PC-9 (cell line): ENCODE results near the gene SNRPD3. TPM values are rescaled to one million over a fixed set of nuclear protein-coding genes. Genes with fewer than 3 reads are reported as not detected.

Experiments used
- BruUV-seq: library from RNA; stranded (reverse); fragments of 400-500 nt; replicated peaks from 2 replicates; lab custom pipeline; 2021; lab: Mats Ljungman, UMichigan
- CTCF ChIA-PET: fragments of 300-600 bp; sonication (Branson Sonifier 250); formaldehyde crosslinking; loops from one replicate; lab custom pipeline; 2022; ENCODE audit warnings: antibody characterized with exemption; lab: Charles Lee
- POLR2A ChIA-PET: fragments of 300-600 bp; sonication (Branson Sonifier 250); formaldehyde crosslinking; loops from one replicate; lab custom pipeline; 2022; ENCODE audit warnings: antibody characterized with exemption; ENCODE audit not compliant: unreplicated experiment; lab: Charles Lee
- DNase-seq, 2 experiments: peaks; one replicate each; pipeline versions ENCODE4 v3.0.0 to v3.0.0-alpha.2; 2015 to 2022; ENCODE audit warnings: mixed read lengths in 1 of 2
- H2AFZ ChIP-seq: fragments of 200-600 bp; sonication (generic); 2 replicates; pipeline ENCODE4 v1.8.1; 2017; ENCODE audit warnings: antibody characterized with exemption
- H3F3A ChIP-seq: fragments of 200-600 bp; sonication (generic); 2 replicates; pipeline ENCODE4 v1.8.1; 2017; ENCODE audit warnings: antibody characterized with exemption, mild to moderate bottlenecking, low read depth; ENCODE audit not compliant: insufficient read depth
- H3K27ac ChIP-seq: fragments of 200-600 bp; sonication (generic); 2 replicates; pipeline ENCODE4 v1.6.1; 2016; ENCODE audit warnings: mixed run types
- H3K27me3 ChIP-seq: fragments of 200-600 bp; sonication (generic); 2 replicates; pipeline ENCODE4 v1.6.1; 2016; ENCODE audit warnings: low read depth, mixed run types; ENCODE audit not compliant: insufficient read depth
- H3K36me3 ChIP-seq: fragments of 200-600 bp; sonication (generic); 2 replicates; pipeline ENCODE4 v1.6.1; 2016; ENCODE audit warnings: low read depth, mixed run types
- H3K4me1 ChIP-seq: fragments of 200-600 bp; sonication (generic); replicated peaks from 2 replicates; pipeline ENCODE4 v1.6.1; 2016; ENCODE audit warnings: mixed run types; ENCODE audit not compliant: insufficient read depth
- H3K4me2 ChIP-seq: fragments of 200-600 bp; sonication (generic); 2 replicates; pipeline ENCODE4 v1.6.1; 2017; ENCODE audit warnings: mixed run types
- H3K4me3 ChIP-seq: fragments of 200-600 bp; sonication (generic); 2 replicates; pipeline ENCODE4 v1.6.1; 2016; ENCODE audit warnings: mixed run types
- H3K79me2 ChIP-seq: fragments of 200-600 bp; sonication (generic); 2 replicates; pipeline ENCODE4 v1.6.1; 2017; ENCODE audit warnings: low read depth, mixed run types
- H3K9me2 ChIP-seq: fragments of 200-600 bp; sonication (generic); 2 replicates; pipeline ENCODE4 v1.8.1; 2017; ENCODE audit warnings: mild to moderate bottlenecking; ENCODE audit not compliant: insufficient read depth
- H3K9me3 ChIP-seq: fragments of 200-600 bp; sonication (generic); 2 replicates; pipeline ENCODE4 v1.8.1; 2016; ENCODE audit warnings: low read depth; ENCODE audit not compliant: insufficient read depth
- H4K20me1 ChIP-seq: fragments of 200-600 bp; sonication (generic); 2 replicates; pipeline ENCODE4 v1.8.1; 2017; ENCODE audit not compliant: insufficient read depth
- CTCF ChIP-seq: fragments of 200-600 bp; sonication (generic); conservative IDR thresholded peaks from 2 replicates; pipeline ENCODE4 v1.6.1; 2017; ENCODE audit warnings: mixed run types, antibody characterized with exemption, mild to moderate bottlenecking, moderate library complexity
- EZH2 ChIP-seq: fragments of 200-600 bp; sonication (generic); IDR thresholded peaks from 2 replicates; pipeline ENCODE4 v1.8.0; 2017; ENCODE audit warnings: antibody characterized with exemption, low read depth
- intact Hi-C: fragments of 100-400 bp; cut with micrococcal nuclease; formaldehyde crosslinking; loops from one replicate; pipeline ENCODE4 v1.10.0; 2022; ENCODE audit not compliant: unreplicated experiment
- total RNA-seq: library from RNA; stranded (reverse); gene quantifications from 2 replicates; pipeline ENCODE4 v1.2.3, GENCODE V29; 2021

The SNRPD3 gene
- total RNA-seq, 1 experiment from 2014 or later, result 117 TPM

GRCh38 chr22:24517446-24517845 lies 38.4 kb upstream of the SNRPD3 start:
- BruUV-seq, result no TSS peak
- no peaks in the 10 kb centered on the region for H4K20me1 ChIP-seq
- peaks cover 15% of the 10 kb centered on the region; the same call in 1 of the 2 replicates for H3F3A ChIP-seq
- H3K79me2 ChIP-seq, result no peaks in the 10 kb centered on the region
- no peaks in the 10 kb centered on the region for H3K36me3 ChIP-seq
- H3K4me3 ChIP-seq, result no peak overlapping the region
- H3K9me3 ChIP-seq, result no peaks in the 10 kb centered on the region
- intact Hi-C loops, result no loop called here
- no peaks in the 10 kb centered on the region for H3K27me3 ChIP-seq
- H3K9me2 ChIP-seq, result no peaks in the 10 kb centered on the region
- POLR2A ChIA-PET, result no interaction called here
- H3K4me2 ChIP-seq, result no peak overlapping the region
- DNase-seq, result no peak
- no peak overlapping the region for H3K27ac ChIP-seq
- H3K4me1 ChIP-seq, result peaks cover 24% of the 10 kb centered on the region
- CTCF ChIA-PET, result no interaction called here
- no peak overlapping the region for H2AFZ ChIP-seq
- TF ChIP-seq CTCF (no peak), EZH2 (no peak)

DNA sequence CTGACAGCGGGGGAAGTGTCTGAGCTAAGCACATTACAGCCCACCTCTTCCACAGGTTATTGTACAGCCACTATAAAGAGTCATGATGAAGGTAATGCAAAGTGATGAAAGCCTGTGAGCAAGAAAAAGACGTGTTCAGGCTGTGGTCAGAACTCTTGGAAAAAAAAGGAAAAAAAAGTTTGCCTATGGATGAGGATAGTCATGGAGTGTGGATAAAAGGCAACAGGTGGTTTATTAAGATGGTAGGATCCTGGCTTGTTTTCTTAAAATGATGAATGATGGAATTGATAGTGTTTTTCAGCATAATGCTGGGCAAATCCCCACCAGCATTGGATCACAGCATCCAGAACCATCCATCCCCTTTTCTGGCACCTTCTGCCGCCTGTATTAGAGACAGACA lies 37.6 kb upstream of the SNRPD3 start:
- DNase-seq, result no peak
- H2AFZ ChIP-seq, result no peak overlapping the region
- no peaks in the 10 kb centered on the region for H3K27me3 ChIP-seq
- H3K4me3 ChIP-seq, result no peak overlapping the region
- H3F3A ChIP-seq, result peaks cover 15% of the 10 kb centered on the region; the same call in 1 of the 2 replicates
- H3K4me2 ChIP-seq, result no peak overlapping the region
- H3K36me3 ChIP-seq, result no peaks in the 10 kb centered on the region
- no peaks in the 10 kb centered on the region for H3K9me2 ChIP-seq
- no peaks in the 10 kb centered on the region for H3K79me2 ChIP-seq
- no peak overlapping the region for H3K27ac ChIP-seq
- POLR2A ChIA-PET, result no interaction called here
- no peak for TF ChIP-seq EZH2
- no peak for TF ChIP-seq CTCF
- no TSS peak for BruUV-seq
- H3K4me1 ChIP-seq, result peaks cover 24% of the 10 kb centered on the region
- H4K20me1 ChIP-seq, result no peaks in the 10 kb centered on the region
- CTCF ChIA-PET, result no interaction called here
- intact Hi-C loops, result no loop called here
- no peaks in the 10 kb centered on the region for H3K9me3 ChIP-seq

GRCh38 chr22:24518771-24519485 lies 36.9 kb upstream of the SNRPD3 start:
- DNase-seq, result no peak
- Histone ChIP-seq H3K9me2 (no peaks in the 10 kb centered on the region), H4K20me1 (no peaks in the 10 kb centered on the region), H2AFZ (no peak overlapping the region), H3K79me2 (no peaks in the 10 kb centered on the region), H3K4me2 (no peak overlapping the region), H3K4me1 (peaks cover 24% of the 10 kb centered on the region), H3K27ac (no peak overlapping the region), H3K4me3 (no peak overlapping the region), H3K9me3 (no peaks in the 10 kb centered on the region), H3F3A (peaks cover 15% of the 10 kb centered on the region; the same call in 1 of the 2 replicates), H3K36me3 (no peaks in the 10 kb centered on the region), H3K27me3 (no peaks in the 10 kb centered on the region)
- BruUV-seq, result no TSS peak
- TF ChIP-seq CTCF, result no peak
- no peak for TF ChIP-seq EZH2
- POLR2A ChIA-PET, result no interaction called here
- intact Hi-C loops, result no loop called here
- CTCF ChIA-PET, result no interaction called here
